NCI-H1694 (cell line): ENCODE results near the gene EIF3F.

Experiments used
- DNase-seq: peaks from one replicate; lab custom pipeline; 2025; lab: John Stamatoyannopoulos, UW

Gene EIF3F

GRCh38 chr11:8022876-8023275 is 35.7 kb downstream of the EIF3F start:
- DNase-seq = no peak

- no peak for DNase-seq
These were observed 36.9 kb downstream of the EIF3F start for GRCh38 chr11:8023831-8024555.

- no peak for DNase-seq
These were observed 38.0 kb downstream of the EIF3F start for GRCh38 chr11:8025123-8025522.

- DNase-seq = no peak
These were observed 38.7 kb downstream of the EIF3F start for GRCh38 chr11:8025816-8026215.

- no peak for DNase-seq
These were observed 39.8 kb downstream of the EIF3F start for GRCh38 chr11:8026982-8027381.

- no peak for DNase-seq
These were observed 41.6 kb downstream of the EIF3F start for GRCh38 chr11:8028766-8029165.

- no peak for DNase-seq
These were observed 43.5 kb downstream of the EIF3F start for GRCh38 chr11:8030526-8031247.

- DNase-seq = no peak
These were observed 44.3 kb downstream of the EIF3F start for GRCh38 chr11:8031248-8032115.

GRCh38 chr11:8032122-8032521 is 45.0 kb downstream of the EIF3F start:
- no peak for DNase-seq

GRCh38 chr11:8032576-8033304 is 45.6 kb downstream of the EIF3F start:
- DNase-seq = no peak

- peak; percentile 15 for DNase-seq
These were observed 46.4 kb downstream of the EIF3F start for GRCh38 chr11:8033305-8034105.

- no peak for DNase-seq
These were observed 47.0 kb downstream of the EIF3F start for GRCh38 chr11:8034106-8034585.

- DNase-seq = no peak
These were observed 47.6 kb downstream of the EIF3F start for GRCh38 chr11:8034604-8035190.

GRCh38 chr11:8035200-8035855 is 48.2 kb downstream of the EIF3F start:
- DNase-seq = no peak

- DNase-seq = no peak
These were observed 49.1 kb downstream of the EIF3F start for GRCh38 chr11:8036002-8036802.

- DNase-seq = no peak
These were observed 49.8 kb downstream of the EIF3F start for GRCh38 chr11:8036986-8037385.

- DNase-seq = no peak
These were observed 51.3 kb downstream of the EIF3F start for GRCh38 chr11:8038393-8038792.

GRCh38 chr11:8038811-8039529 is 51.8 kb downstream of the EIF3F start:
- DNase-seq = no peak
